OCI-LY3 (cell line): ENCODE measurements around the gene CERS3.

Source experiments
- EZH2phosphoT487 ChIP-seq: fragments of 200-600 bp; shearing (Covaris generic); IDR thresholded peaks from 2 replicates; pipeline ENCODE4 v1.6.1; 2018; ENCODE audit warnings: antibody characterized with exemption, mixed run types, low read depth
- TF ChIP-seq, protein P1 (sequence below): fragments of 200-600, 300-600 bp; sonication (generic); IDR thresholded peaks from 2 replicates; pipeline ENCODE4 v1.5.1; 2014; ENCODE audit warnings: antibody characterized with exemption, low read length, low read depth

DNA sequence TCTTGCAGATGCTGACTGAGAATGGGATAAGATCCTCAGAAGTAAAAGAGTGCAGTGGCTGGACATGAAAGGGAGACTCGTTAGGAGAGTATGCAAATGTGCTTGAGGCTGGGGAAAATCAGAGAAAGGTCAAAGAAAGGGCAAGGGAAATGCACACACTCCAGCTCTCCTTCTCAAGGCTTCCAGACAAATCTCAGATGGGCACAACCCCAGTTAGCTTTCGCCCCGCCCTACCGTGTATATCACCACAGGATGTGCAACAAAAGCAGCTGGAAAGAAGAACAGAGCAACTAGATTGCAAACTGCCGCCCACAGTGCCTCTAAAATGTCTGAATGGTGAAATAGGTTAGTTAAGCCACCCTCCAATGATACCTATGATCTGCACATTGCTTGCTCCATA lies 63.9 kb downstream of the CERS3 start:
- TF ChIP-seq, protein P1, sequence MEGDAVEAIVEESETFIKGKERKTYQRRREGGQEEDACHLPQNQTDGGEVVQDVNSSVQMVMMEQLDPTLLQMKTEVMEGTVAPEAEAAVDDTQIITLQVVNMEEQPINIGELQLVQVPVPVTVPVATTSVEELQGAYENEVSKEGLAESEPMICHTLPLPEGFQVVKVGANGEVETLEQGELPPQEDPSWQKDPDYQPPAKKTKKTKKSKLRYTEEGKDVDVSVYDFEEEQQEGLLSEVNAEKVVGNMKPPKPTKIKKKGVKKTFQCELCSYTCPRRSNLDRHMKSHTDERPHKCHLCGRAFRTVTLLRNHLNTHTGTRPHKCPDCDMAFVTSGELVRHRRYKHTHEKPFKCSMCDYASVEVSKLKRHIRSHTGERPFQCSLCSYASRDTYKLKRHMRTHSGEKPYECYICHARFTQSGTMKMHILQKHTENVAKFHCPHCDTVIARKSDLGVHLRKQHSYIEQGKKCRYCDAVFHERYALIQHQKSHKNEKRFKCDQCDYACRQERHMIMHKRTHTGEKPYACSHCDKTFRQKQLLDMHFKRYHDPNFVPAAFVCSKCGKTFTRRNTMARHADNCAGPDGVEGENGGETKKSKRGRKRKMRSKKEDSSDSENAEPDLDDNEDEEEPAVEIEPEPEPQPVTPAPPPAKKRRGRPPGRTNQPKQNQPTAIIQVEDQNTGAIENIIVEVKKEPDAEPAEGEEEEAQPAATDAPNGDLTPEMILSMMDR, result no peak
- no peak for TF ChIP-seq EZH2phosphoT487
